OCI-LY7 (cell line): Measurements from ENCODE around the gene DCAF11. TPM values are rescaled to one million over a fixed set of nuclear protein-coding genes. Genes with fewer than 3 reads are reported as not detected.

Experiments used
- BruUV-seq: library from RNA; stranded (reverse); fragments of 400-500 nt; replicated peaks from 2 replicates; lab custom pipeline; 2021; lab: Mats Ljungman, UMichigan
- CTCF ChIA-PET: fragments of 300-600 bp; sonication (Branson Sonifier 250); formaldehyde crosslinking; loops from one replicate; lab custom pipeline; 2022; ENCODE audit warnings: antibody characterized with exemption; ENCODE audit not compliant: unreplicated experiment; lab: Charles Lee
- POLR2A ChIA-PET: fragments of 300-600 bp; sonication (Branson Sonifier 250); formaldehyde crosslinking; loops from one replicate; lab custom pipeline; 2022; ENCODE audit warnings: antibody characterized with exemption; lab: Charles Lee
- DNase-seq: peaks from one replicate; pipeline ENCODE4 v3.0.0-alpha.2; 2015; ENCODE audit warnings: low spot score
- H2AFZ ChIP-seq: fragments of 200-600 bp; sonication (generic), shearing (Covaris generic); 2 replicates; pipeline ENCODE4 v1.6.1; 2014; ENCODE audit warnings: mild to moderate bottlenecking, antibody characterized with exemption, low read length, moderate library complexity
- H3K27ac ChIP-seq: fragments of 200-600 bp; sonication (generic); 2 replicates; pipeline ENCODE4 v1.5.1; 2014; ENCODE audit warnings: mixed run types, low read depth, mild to moderate bottlenecking, moderate library complexity, low read length, inconsistent platforms; ENCODE audit not compliant: poor library complexity, severe bottlenecking
- H3K36me3 ChIP-seq: fragments of 200-600 bp; sonication (generic); 2 replicates; pipeline ENCODE4 v1.6.1; 2014; ENCODE audit warnings: mild to moderate bottlenecking, antibody characterized with exemption, low read length, moderate library complexity, mixed read lengths; ENCODE audit not compliant: insufficient read depth
- H3K4me1 ChIP-seq: fragments of 200-600 bp; sonication (generic); 2 replicates; pipeline ENCODE4 v1.5.1; 2014; ENCODE audit warnings: mild to moderate bottlenecking, low read length; ENCODE audit not compliant: insufficient read depth, poor library complexity, severe bottlenecking
- H3K4me2 ChIP-seq: fragments of 200-600 bp; sonication (generic); 2 replicates; pipeline ENCODE4 v1.6.1; 2014; ENCODE audit warnings: mild to moderate bottlenecking, low read length
- H3K4me3 ChIP-seq: fragments of 200-600 bp; sonication (generic); 2 replicates; pipeline ENCODE4 v1.5.1; 2014; ENCODE audit warnings: mild to moderate bottlenecking, low read depth, low read length; ENCODE audit not compliant: poor library complexity, severe bottlenecking
- H3K79me2 ChIP-seq: fragments of 200-600 bp; sonication (generic); 2 replicates; pipeline ENCODE4 v1.6.1; 2016; ENCODE audit warnings: low read depth, mild to moderate bottlenecking, low read length, moderate library complexity, mixed read lengths; ENCODE audit not compliant: insufficient read depth
- H3K9me2 ChIP-seq: fragments of 200-600 bp; sonication (generic); 2 replicates; pipeline ENCODE4 v1.6.1; 2016; ENCODE audit warnings: mild to moderate bottlenecking, low read length, mixed read lengths; ENCODE audit not compliant: insufficient read depth
- H3K9me3 ChIP-seq: fragments of 200-600 bp; sonication (generic); 2 replicates; pipeline ENCODE4 v1.6.1; 2014; ENCODE audit warnings: mild to moderate bottlenecking, mixed run types, low read length, mixed read lengths
- H4K20me1 ChIP-seq: fragments of 200-600 bp; sonication (generic); 2 replicates; pipeline ENCODE4 v1.6.1; 2014; ENCODE audit warnings: mild to moderate bottlenecking, antibody characterized with exemption, low read length, moderate library complexity, mixed read lengths; ENCODE audit not compliant: insufficient read depth
- CTCF ChIP-seq: fragments of 200-600 bp; sonication (generic); conservative IDR thresholded peaks from 2 replicates; pipeline ENCODE4 v1.5.1; 2014; ENCODE audit warnings: mild to moderate bottlenecking, antibody characterized with exemption, low read length, moderate library complexity, mixed read lengths
- EZH2phosphoT487 ChIP-seq: fragments of 200-600 bp; sonication (generic); IDR thresholded peaks from 2 replicates; pipeline ENCODE4 v1.6.1; 2018; ENCODE audit warnings: low read depth, borderline replicate concordance, mild to moderate bottlenecking, mixed run types, antibody characterized with exemption, low read length, moderate library complexity, mixed read lengths
- intact Hi-C: fragments of 100-400 bp; cut with micrococcal nuclease; formaldehyde crosslinking; loops from one replicate; pipeline ENCODE4 v1.10.0; 2022; ENCODE audit not compliant: unreplicated experiment
- total RNA-seq, 2 experiments: library from RNA; depleted of rRNA in 1 of 2; stranded (reverse); fragments of >200 nt in 1 of 2; shearing (Covaris generic) in 1 of 2; gene quantifications; 2 replicates each; pipeline ENCODE4 v1.2.3, GENCODE V29; 2014 to 2022

DCAF11 gene
- total RNA-seq, 2 experiments from 2014 or later, result 63.6 to 75.5 TPM

- Histone ChIP-seq H3K9me2 (no peaks in the 10 kb centered on the region), H3K79me2 (no peaks in the 10 kb centered on the region), H3K4me2 (no peak overlapping the region), H4K20me1 (no peaks in the 10 kb centered on the region), H3K36me3 (no peaks in the 10 kb centered on the region), H3K9me3 (no peaks in the 10 kb centered on the region), H2AFZ (no peak overlapping the region), H3K4me1 (peaks cover 10% of the 10 kb centered on the region), H3K4me3 (no peak overlapping the region), H3K27ac (no peak overlapping the region)
- ChIA-PET CTCF (no interaction called here), POLR2A (no interaction called here)
- no peak for DNase-seq
- intact Hi-C loops, result no loop called here
- no TSS peak for BruUV-seq
- TF ChIP-seq EZH2phosphoT487, result no peak
- no peak for TF ChIP-seq CTCF
These were observed 41.4 kb upstream of the DCAF11 start for GRCh38 chr14:24072881-24073877.

- H3K79me2 ChIP-seq, result no peaks in the 10 kb centered on the region
- H3K36me3 ChIP-seq, result no peaks in the 10 kb centered on the region
- no TSS peak for BruUV-seq
- H3K9me2 ChIP-seq, result no peaks in the 10 kb centered on the region
- no peak overlapping the region for H3K27ac ChIP-seq
- no peaks in the 10 kb centered on the region for H3K9me3 ChIP-seq
- no peak overlapping the region for H3K4me3 ChIP-seq
- ChIA-PET POLR2A (interaction anchor here (0.7 kb wide), 1 partner anchor 1623 kb away, joined by 4 read pairs; no protein-coding TSS in a partner anchor), CTCF (interaction anchor here (0.5 to 0.6 kb wide), 2 partner anchors 7 to 144 kb away, joined by 3 read pairs; no protein-coding TSS in a partner anchor)
- no peaks in the 10 kb centered on the region for H4K20me1 ChIP-seq
- no peak for DNase-seq
- no peak for TF ChIP-seq EZH2phosphoT487
- no peak for TF ChIP-seq CTCF
- intact Hi-C loops, result no loop called here
- H2AFZ ChIP-seq, result peak overlapping the region; percentile 7; the same call in 1 of the 2 replicates
- H3K4me1 ChIP-seq, result peaks cover 16% of the 10 kb centered on the region
- H3K4me2 ChIP-seq, result no peak overlapping the region
These were observed 39.7 kb upstream of the DCAF11 start for GRCh38 chr14:24074625-24075484.
